Activated CD8-positive, alpha-beta T cell treated with anti-CD3 and anti-CD28 coated beads for 36 hours (primary cell): ENCODE results near the gene PLEKHJ1. TPM values are rescaled to one million over a fixed set of nuclear protein-coding genes. Genes with fewer than 3 reads are reported as not detected.

ENCODE experiments used
- ATAC-seq: fragments of 200-7000 bp; cut with Tn5 transposase; one replicate; pipeline ENCODE4 v1.10.0; 2021; ENCODE audit warnings: mild to moderate bottlenecking, moderate library complexity
- CTCF ChIA-PET: fragments of 350-600 bp; sonication (Branson Sonifier 250); formaldehyde crosslinking; loops from one replicate; lab custom pipeline; 2021; ENCODE audit warnings: antibody characterized with exemption; lab: Charles Lee
- POLR2A ChIA-PET: fragments of 350-600 bp; sonication (Branson Sonifier 250); formaldehyde crosslinking; loops from one replicate; lab custom pipeline; 2021; ENCODE audit warnings: antibody characterized with exemption; lab: Charles Lee
- DNase-seq: peaks from one replicate; pipeline ENCODE4 v3.0.0-alpha.2; 2020
- H3K27ac Mint-ChIP-seq: one replicate; pipeline ENCODE4 v1.8.0; 2021; ENCODE audit warnings: mild to moderate bottlenecking, mixed read lengths
- H3K27me3 Mint-ChIP-seq: one replicate; pipeline ENCODE4 v1.8.0; 2021; ENCODE audit warnings: mixed read lengths
- H3K36me3 Mint-ChIP-seq: one replicate; pipeline ENCODE4 v1.8.0; 2021; ENCODE audit warnings: low read depth, mixed read lengths
- H3K4me1 Mint-ChIP-seq: one replicate; pipeline ENCODE4 v1.8.0; 2021; ENCODE audit warnings: low read depth, mixed read lengths
- H3K4me3 Mint-ChIP-seq: one replicate; pipeline ENCODE4 v1.8.0; 2021; ENCODE audit warnings: mild to moderate bottlenecking, moderate library complexity, mixed read lengths
- H3K9me3 Mint-ChIP-seq: one replicate; pipeline ENCODE4 v1.8.0; 2021; ENCODE audit warnings: mixed read lengths
- CTCF ChIP-seq: fragments of 200-600 bp; IDR thresholded peaks from one replicate; pipeline ENCODE4 v1.8.0; 2022; ENCODE audit warnings: antibody characterized with exemption, mild to moderate bottlenecking
- intact Hi-C: fragments of 100-400 bp; cut with micrococcal nuclease; formaldehyde crosslinking; loops from one replicate; pipeline ENCODE4 v1.10.0; 2022
- total RNA-seq, 2 experiments: library from RNA; stranded (reverse); gene quantifications; one replicate each; pipeline ENCODE4 v1.2.3, GENCODE V29; 2021

The PLEKHJ1 gene
- total RNA-seq, 2 experiments from 2014 or later = 65.3 to 72.8 TPM

DNA sequence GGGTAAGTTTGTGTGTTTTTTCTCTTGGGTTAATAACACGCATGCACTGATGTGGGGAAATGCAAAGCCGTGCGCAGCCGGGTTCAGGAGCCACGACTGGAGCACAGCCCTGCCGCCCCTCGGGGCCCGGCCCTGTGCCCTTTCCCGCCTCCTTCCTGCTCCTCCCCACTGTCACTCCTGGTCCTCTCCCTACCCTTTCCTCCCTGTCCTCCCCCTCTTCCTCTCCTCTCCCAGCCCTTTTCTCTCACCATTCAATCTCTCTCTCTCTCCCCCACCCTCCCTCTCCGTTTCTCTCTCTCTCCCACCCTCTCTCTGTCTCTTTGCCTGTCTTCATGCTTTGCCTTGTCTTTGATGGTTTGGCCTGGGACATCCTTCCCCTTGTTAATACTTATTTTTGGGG is 27.2 kb downstream of the PLEKHJ1 start:
- ATAC-seq (no peak), DNase-seq (no peak)
- ChIA-PET POLR2A (interaction anchor here (0.5 kb wide), 1 partner anchor 578 kb away, joined by 3 read pairs; no protein-coding TSS in a partner anchor), CTCF (interaction anchor here (1.5 kb wide), 1 partner anchor 53 kb away, joined by 3 read pairs; no protein-coding TSS in a partner anchor)
- Mint-ChIP-seq H3K4me3 (no peak overlapping the region), H3K36me3 (peaks cover 25% of the 10 kb centered on the region), H3K9me3 (no peaks in the 10 kb centered on the region), H3K27ac (no peak overlapping the region), H3K4me1 (no peaks in the 10 kb centered on the region), H3K27me3 (no peaks in the 10 kb centered on the region)
- intact Hi-C loops = no loop called here
- TF ChIP-seq CTCF = no peak

DNA sequence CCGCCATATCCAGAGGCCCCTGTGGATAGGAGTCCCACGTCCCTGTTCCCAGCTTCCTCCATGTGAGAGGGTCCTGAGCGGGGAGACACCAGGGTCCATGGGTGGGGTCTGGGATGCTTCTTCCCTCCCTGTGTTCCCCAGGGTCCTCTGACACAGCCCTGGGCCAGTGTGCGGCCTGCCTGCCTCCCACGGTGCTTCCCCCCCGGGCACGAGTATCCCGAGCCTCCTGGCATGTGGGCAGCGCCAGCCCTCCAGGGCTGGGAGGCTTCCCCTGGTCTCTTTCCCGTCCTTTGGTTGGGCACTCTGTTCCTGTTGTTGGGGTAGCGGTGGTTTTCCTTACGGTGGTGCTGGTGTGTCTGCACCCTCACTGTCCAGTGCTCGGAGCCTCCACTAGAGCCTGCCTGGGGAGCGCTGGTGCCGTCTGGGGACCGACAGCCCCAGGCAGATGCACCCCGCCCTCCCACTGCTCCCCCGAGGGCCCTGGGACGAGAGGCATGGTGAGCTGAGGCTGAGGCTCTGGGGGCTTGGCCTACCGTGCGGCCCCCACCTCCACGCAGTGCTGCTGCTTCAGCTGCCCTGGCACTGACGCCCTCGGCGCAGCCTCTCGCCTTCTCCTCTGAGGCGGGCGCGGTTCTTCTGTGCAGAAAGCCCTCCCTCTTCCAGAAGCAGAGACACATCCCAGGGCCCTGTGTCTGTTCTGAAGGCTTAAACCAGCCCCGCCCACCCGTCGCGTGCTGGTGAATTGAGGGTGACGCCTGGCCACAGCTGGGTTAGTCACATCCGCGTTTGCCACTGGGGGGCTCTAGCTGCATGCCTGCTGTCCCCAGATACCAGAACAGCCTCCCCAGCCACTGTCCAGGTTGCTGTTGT is 27.9 kb downstream of the PLEKHJ1 start:
- TF ChIP-seq CTCF = no peak
- Mint-ChIP-seq H3K36me3 (peaks cover 23% of the 10 kb centered on the region), H3K27me3 (no peaks in the 10 kb centered on the region), H3K27ac (no peak overlapping the region), H3K9me3 (no peaks in the 10 kb centered on the region), H3K4me3 (no peak overlapping the region), H3K4me1 (no peaks in the 10 kb centered on the region)
- ChIA-PET POLR2A (interaction anchor here (0.5 to 1.4 kb wide), 2 partner anchors 25 to 577 kb away, joined by 3 to 4 read pairs; no protein-coding TSS in a partner anchor), CTCF (interaction anchor here (1.5 kb wide), 1 partner anchor 54 kb away, joined by 3 read pairs; no protein-coding TSS in a partner anchor)
- ATAC-seq = peak; percentile 62
- peak; percentile 68 for DNase-seq
- intact Hi-C loops = no loop called here

DNA sequence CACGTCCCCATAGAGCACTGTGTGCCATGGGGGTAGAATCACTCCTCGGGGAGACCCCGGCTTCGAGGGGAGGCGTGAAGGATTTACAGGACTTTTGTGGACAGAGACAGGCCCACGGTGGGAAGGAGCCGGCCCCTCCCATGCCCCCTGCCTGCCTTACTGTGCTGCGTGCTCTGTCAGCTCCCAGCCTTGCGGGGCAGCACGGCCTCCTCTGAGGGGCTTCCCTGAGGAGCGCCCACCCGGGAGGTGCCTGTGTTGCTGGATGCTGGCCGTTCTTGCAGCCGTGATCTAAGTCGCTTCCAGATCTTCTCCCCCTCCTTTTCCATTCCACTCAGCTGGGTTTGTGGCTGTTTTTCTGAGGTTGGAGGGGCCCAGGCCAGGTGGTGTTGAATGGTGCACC is 29.1 kb downstream of the PLEKHJ1 start:
- DNase-seq (no peak), ATAC-seq (no peak)
- Mint-ChIP-seq H3K4me3 (no peak overlapping the region), H3K4me1 (no peaks in the 10 kb centered on the region), H3K9me3 (no peaks in the 10 kb centered on the region), H3K36me3 (peaks cover 22% of the 10 kb centered on the region), H3K27me3 (no peaks in the 10 kb centered on the region), H3K27ac (no peak overlapping the region)
- ChIA-PET POLR2A (no interaction called here), CTCF (no interaction called here)
- intact Hi-C loops = no loop called here
- no peak for TF ChIP-seq CTCF

GRCh38 chr19:2202366-2202765 is 33.8 kb downstream of the PLEKHJ1 start:
- no peak overlapping the region for H3K27ac Mint-ChIP-seq
- ATAC-seq = no peak
- H3K4me1 Mint-ChIP-seq = no peaks in the 10 kb centered on the region
- CTCF ChIA-PET = interaction anchor here (1.0 kb wide), 1 partner anchor 188 kb away, joined by 3 read pairs; no protein-coding TSS in a partner anchor
- intact Hi-C loops = no loop called here
- no peak for DNase-seq
- no peaks in the 10 kb centered on the region for H3K9me3 Mint-ChIP-seq
- TF ChIP-seq CTCF = no peak
- no peak overlapping the region for H3K4me3 Mint-ChIP-seq
- H3K27me3 Mint-ChIP-seq = no peaks in the 10 kb centered on the region
- POLR2A ChIA-PET = no interaction called here
- H3K36me3 Mint-ChIP-seq = peaks cover 15% of the 10 kb centered on the region
